GM21825 (cell line): ENCODE results near the gene ICAM1.

Experiments used
- ATAC-seq: cut with Tn5 transposase; IDR thresholded peaks from one replicate; pipeline ENCODE4 v1.9.1; 2021; ENCODE audit warnings: mild to moderate bottlenecking, moderate library complexity; ENCODE audit not compliant: unreplicated experiment

ICAM1 gene

GRCh38 chr19:10292206-10292788 lies 21.4 kb downstream of the ICAM1 start:
- ATAC-seq: peak; percentile 43

- ATAC-seq: no peak
Observed at GRCh38 chr19:10292789-10293636, 22.1 kb downstream of the ICAM1 start.

GRCh38 chr19:10293637-10294367 lies 22.9 kb downstream of the ICAM1 start:
- ATAC-seq: no peak

GRCh38 chr19:10294368-10294697 lies 23.4 kb downstream of the ICAM1 start:
- no peak for ATAC-seq

- no peak for ATAC-seq
Observed at GRCh38 chr19:10295305-10295846, 24.5 kb downstream of the ICAM1 start.

GRCh38 chr19:10295847-10296591 lies 25.1 kb downstream of the ICAM1 start:
- ATAC-seq: no peak

- ATAC-seq: no peak
Observed at GRCh38 chr19:10299545-10300458, 28.9 kb downstream of the ICAM1 start.

GRCh38 chr19:10305139-10305806 lies 34.4 kb downstream of the ICAM1 start:
- ATAC-seq: no peak

- ATAC-seq: no peak
Observed at GRCh38 chr19:10306327-10306726, 35.4 kb downstream of the ICAM1 start.

- no peak for ATAC-seq
Observed at GRCh38 chr19:10309423-10309822, 38.5 kb downstream of the ICAM1 start, which contains the start of gene ZGLP1. ZGLP1 (minus strand) TSS chr19:10309815.

- peak; percentile 75 for ATAC-seq
Observed at GRCh38 chr19:10315335-10316214, 44.7 kb downstream of the ICAM1 start, which contains the start of gene FDX2. FDX2 (minus strand) TSS chr19:10316015; CDS start chr19:10315996, 19 bp downstream.

GRCh38 chr19:10316229-10317044 lies 45.5 kb downstream of the ICAM1 start:
- ATAC-seq: peak; percentile 19

- ATAC-seq: no peak
Observed at GRCh38 chr19:10317045-10317856, 46.3 kb downstream of the ICAM1 start.

GRCh38 chr19:10317857-10318462 lies 47.0 kb downstream of the ICAM1 start:
- ATAC-seq: no peak

GRCh38 chr19:10318807-10319682 lies 48.1 kb downstream of the ICAM1 start:
- ATAC-seq: no peak
